HG03135 (cell line): ENCODE measurements around the gene FAP.

Experiments
- ATAC-seq: cut with Tn5 transposase; IDR thresholded peaks from one replicate; pipeline ENCODE4 v1.9.1; 2021; ENCODE audit warnings: mild to moderate bottlenecking, moderate library complexity; ENCODE audit not compliant: unreplicated experiment

FAP gene

GRCh38 chr2:162243715-162244114, 470 bp upstream of the FAP start:
- ATAC-seq = no peak

GRCh38 chr2:162242586-162243280, 512 bp downstream of the FAP start:
- ATAC-seq = no peak

DNA sequence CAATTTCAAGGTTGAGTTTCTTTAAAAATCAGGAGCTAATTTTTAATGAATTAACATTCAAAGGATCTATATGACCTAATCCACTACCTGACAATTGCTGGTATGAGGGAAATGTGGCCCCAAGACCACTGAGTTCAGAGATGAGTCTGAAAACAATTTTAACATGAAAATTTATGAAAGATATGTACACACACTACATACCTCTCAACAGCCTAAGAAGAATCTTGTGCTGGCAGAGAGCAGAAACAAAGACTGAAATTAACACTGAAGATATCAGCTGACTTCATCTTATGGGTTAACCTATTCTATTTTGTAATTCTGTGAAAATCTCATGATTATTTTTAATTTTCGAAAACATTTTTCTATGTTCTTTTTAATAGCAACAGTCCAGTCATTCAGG, 1.7 kb downstream of the FAP start:
- no peak for ATAC-seq

DNA sequence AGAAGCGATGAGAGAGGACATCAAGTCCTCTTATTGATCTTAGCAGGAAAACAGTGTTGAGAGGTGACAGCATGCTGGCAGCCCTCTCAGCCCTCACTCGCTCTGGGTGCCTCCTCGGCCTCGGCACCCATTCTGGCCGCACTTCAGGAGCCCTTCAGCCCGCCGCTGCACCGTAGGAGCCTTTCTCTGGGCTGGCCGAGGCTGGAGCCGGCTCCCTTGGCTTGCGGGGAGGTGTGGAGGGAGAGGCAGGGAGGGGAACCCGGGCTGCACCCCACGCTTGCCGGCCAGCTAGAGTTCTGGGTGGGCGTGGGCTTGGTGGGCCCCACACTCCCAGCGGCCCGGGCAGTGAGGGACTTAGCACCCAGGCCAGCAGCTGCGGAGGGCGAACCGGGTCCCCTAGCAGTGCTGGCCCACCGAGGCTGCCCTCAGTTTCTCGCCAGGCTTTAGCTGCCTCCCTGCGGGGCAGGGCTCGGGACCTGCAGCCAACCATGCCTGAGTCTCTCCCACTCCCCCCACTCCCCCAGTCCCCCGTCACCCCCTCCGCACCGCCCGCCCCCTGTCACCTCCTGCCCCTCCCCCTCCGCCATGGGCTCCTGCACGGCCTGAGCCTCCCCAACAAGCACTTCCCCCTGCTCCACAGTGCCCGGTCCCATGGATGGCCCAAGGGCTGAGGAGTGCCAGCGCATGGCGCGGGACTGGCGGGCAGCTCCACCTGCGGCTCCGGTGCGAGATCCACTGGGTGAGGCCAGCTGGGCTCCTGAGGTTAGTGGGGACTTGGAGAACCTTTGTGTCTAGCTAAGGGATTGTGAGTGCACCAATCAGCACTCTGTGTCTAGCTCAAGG, 8.4 kb downstream of the FAP start:
- no peak for ATAC-seq

DNA sequence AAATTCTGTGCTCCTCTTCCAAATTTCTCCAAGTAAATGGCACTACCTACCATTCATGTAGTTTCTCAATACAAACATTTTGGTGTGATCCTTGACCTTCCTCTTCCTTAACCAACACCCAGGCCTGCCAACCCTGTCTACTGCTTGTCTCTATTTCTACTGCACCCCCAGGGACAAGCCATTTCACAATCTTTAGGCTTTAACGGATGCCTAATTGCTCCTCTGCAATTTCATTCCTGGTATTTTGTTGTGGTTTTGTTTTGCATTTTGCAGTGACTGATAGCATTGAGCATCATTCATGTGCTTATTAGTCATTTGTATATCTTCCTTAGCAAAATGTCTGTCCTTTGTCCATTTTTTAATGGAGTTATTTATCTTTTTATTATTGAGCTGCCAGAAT, 10.0 kb downstream of the FAP start:
- no peak for ATAC-seq

GRCh38 chr2:162232671-162233070, 10.6 kb downstream of the FAP start:
- ATAC-seq = no peak

GRCh38 chr2:162232027-162232426, 11.2 kb downstream of the FAP start:
- ATAC-seq = no peak

GRCh38 chr2:162230761-162231160, 12.5 kb downstream of the FAP start:
- ATAC-seq = no peak

DNA sequence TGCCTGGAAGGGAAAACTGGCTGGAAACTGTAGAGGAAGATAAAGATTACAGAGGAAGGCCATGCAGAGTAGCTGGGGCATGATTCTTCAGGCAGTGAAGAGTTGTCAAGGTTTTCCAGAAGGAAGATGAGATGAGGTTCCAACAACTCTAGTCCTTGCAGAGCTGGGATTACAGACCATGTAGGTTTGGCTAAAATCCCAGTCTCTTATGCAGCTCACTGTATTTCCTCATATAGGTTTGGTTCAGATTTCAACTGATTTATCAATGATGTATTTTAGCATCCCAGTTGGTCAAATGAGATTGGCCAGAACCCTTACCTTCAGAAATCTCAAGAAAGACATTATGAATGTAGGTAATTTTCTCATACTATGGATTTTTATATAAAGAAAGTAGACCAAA, 16.4 kb downstream of the FAP start:
- ATAC-seq = no peak

DNA sequence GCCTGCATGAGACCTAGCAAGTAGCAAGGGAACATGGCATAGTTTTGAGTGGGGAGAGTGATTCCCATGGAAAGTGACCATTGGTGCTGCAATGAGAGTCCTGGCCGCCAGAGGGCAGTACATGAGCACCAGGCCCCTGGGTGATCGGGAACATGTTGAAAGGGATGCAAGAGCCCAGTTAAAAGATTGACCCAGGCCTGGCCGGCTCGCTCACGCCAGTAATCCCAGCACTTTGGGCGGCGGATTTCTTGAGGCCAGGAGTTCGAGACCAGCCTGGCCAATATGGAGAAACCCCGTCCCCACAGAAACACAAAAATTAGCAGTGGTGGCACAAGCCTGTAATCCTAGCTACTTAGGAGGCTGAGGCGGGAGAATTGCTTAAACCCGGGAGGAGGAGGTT, 22.2 kb downstream of the FAP start:
- peak; percentile 73 for ATAC-seq

DNA sequence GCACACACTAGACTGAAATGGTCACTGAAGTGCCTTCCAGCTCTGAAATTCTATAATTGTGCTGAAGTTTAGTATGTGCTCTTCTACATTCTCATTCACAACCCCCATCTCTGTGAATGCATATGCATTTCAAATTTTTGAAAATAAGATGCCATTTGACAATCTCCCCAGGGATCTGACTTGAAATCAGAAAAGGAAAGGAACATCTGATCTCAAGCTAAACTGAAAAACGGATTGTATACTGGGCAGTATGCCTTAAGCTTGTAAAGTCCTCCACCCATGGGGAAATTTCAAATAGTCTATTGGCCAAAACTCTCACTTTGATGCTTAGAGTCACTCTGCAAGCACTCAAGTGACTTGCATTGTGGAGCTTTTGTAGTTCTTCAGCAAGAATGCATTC, 22.9 kb downstream of the FAP start:
- no peak for ATAC-seq

- ATAC-seq = no peak
Measured at GRCh38 chr2:162219426-162219825, 23.8 kb downstream of the FAP start.

GRCh38 chr2:162217598-162217997, 25.6 kb downstream of the FAP start:
- no peak for ATAC-seq

GRCh38 chr2:162215162-162215561, 28.1 kb downstream of the FAP start:
- ATAC-seq = no peak

GRCh38 chr2:162212366-162212765, 30.9 kb downstream of the FAP start:
- ATAC-seq = no peak

GRCh38 chr2:162211732-162212131, 31.5 kb downstream of the FAP start:
- ATAC-seq = no peak

GRCh38 chr2:162210385-162210784, 32.9 kb downstream of the FAP start:
- no peak for ATAC-seq

DNA sequence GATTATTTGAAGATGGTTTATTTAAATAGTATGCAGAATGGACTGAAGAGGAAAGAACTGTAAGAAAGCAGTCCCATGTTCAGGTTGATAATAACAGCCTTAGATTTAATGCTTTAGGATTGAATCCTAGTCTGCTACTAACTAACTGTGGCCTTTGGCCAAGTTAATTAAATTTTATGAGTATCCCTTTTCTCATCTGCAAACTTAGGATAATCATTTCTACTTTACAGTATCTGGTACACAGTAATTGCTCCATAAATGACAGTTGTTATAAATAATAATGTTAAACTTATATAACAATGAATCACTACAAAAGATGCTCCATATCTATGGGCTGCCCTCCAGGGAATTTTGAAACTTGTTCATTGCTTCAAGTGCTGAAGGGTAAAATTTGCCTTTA, 41.0 kb downstream of the FAP start:
- no peak for ATAC-seq

GRCh38 chr2:162200636-162201035, 42.6 kb downstream of the FAP start:
- ATAC-seq = no peak

GRCh38 chr2:162199913-162200312, 43.3 kb downstream of the FAP start:
- ATAC-seq = no peak

GRCh38 chr2:162198239-162198638, 45.0 kb downstream of the FAP start:
- ATAC-seq = no peak

GRCh38 chr2:162197069-162197825, 46.0 kb downstream of the FAP start:
- no peak for ATAC-seq
